Measurements from ENCODE around the gene IL32. TPM values are rescaled to one million over a fixed set of nuclear protein-coding genes. Genes with fewer than 3 reads are reported as not detected.

The IL32 gene
- 10 to 100 TPM; 45.4 to 79.0 (median 54.6) TPM for total RNA-seq

GRCh38 chr16:3065069-3065741, at the start of gene IL32:
Gene IL32, plus strand, starts transcription at chr16:3065640. Its CDS starts 172 bp downstream, at chr16:3065812.
- Histone ChIP-seq H3K9me3 (no peaks in the 10 kb centered on the region), H3K27me3 (no peaks in the 10 kb centered on the region), H3K4me3 (peak within 1 kb of the TSS; percentile 37 to 61 (median 49)), H3K36me3 (no peaks in the 10 kb centered on the region), H3K4me1 (peaks cover 35 to 36% of the 10 kb centered on the region in 2 donors), H3K27ac (peak within 1 kb of the TSS; percentile 75 to 85 (median 78))
- TF ChIP-seq POLR2A (IDR thresholded peaks at IDR 0.05) (peak; percentile 23 to 58), CTCF (IDR thresholded peaks at IDR 0.05 in 4 of 5, conservative IDR thresholded peaks at IDR 0.05 in 1 of 5) (no peak)
- ATAC-seq: peak; percentile 70
- intact Hi-C loops (cut with DNase I; ENCODE audit: low total_unique reads): no loop called here
- in situ Hi-C loops (cut with MboI; ENCODE audit: low sequenced_read_pairs in 4 of 4): loop anchor here in 2 of 4 donors (10.0 kb wide), 2 partner anchors 60 to 100 kb away; no protein-coding TSS in a partner anchor
- peak; percentile 36 to 68 for DNase-seq

- H3K27ac ChIP-seq: no peak overlapping the region
- intact Hi-C loops (cut with DNase I; ENCODE audit: low total_unique reads): no loop called here
- DNase-seq (no peak), ATAC-seq (no peak)
- peaks cover 0 to 13% of the 10 kb centered on the region in 2 donors for H3K4me1 ChIP-seq
- in situ Hi-C loops (cut with MboI; ENCODE audit: low sequenced_read_pairs in 4 of 4): no loop called here
- H3K27me3 ChIP-seq: peaks cover 38 to 54% (median 45%) of the 10 kb centered on the region in 3 donors
- TF ChIP-seq CTCF (IDR thresholded peaks at IDR 0.05 in 4 of 5, conservative IDR thresholded peaks at IDR 0.05 in 1 of 5) (no peak), POLR2A (IDR thresholded peaks at IDR 0.05) (no peak)
- H3K4me3 ChIP-seq: no peak overlapping the region
- H3K36me3 ChIP-seq: no peaks in the 10 kb centered on the region
- H3K9me3 ChIP-seq: no peaks in the 10 kb centered on the region
Observed at GRCh38 chr16:3015865-3016521, 49.4 kb upstream of the IL32 start.

- in situ Hi-C loops (cut with MboI; ENCODE audit: low sequenced_read_pairs in 4 of 4): no loop called here
- Histone ChIP-seq H3K27ac (no peak overlapping the region), H3K27me3 (peaks cover 31 to 46% (median 34%) of the 10 kb centered on the region in 3 donors), H3K36me3 (no peaks in the 10 kb centered on the region), H3K4me3 (no peak overlapping the region), H3K4me1 (peaks cover 10 to 27% of the 10 kb centered on the region in 2 donors), H3K9me3 (no peaks in the 10 kb centered on the region)
- DNase-seq (no peak), ATAC-seq (no peak)
- TF ChIP-seq POLR2A (IDR thresholded peaks at IDR 0.05): no peak
- no peak for TF ChIP-seq CTCF (IDR thresholded peaks at IDR 0.05 in 4 of 5, conservative IDR thresholded peaks at IDR 0.05 in 1 of 5)
- intact Hi-C loops (cut with DNase I; ENCODE audit: low total_unique reads): no loop called here
Observed at GRCh38 chr16:3017344-3017743, 48.1 kb upstream of the IL32 start.

- intact Hi-C loops (cut with DNase I; ENCODE audit: low total_unique reads): no loop called here
- Histone ChIP-seq H3K27me3 (peaks cover 25 to 40% (median 28%) of the 10 kb centered on the region in 3 donors), H3K9me3 (no peaks in the 10 kb centered on the region), H3K4me1 (peaks cover 16 to 33% of the 10 kb centered on the region in 2 donors), H3K36me3 (no peaks in the 10 kb centered on the region), H3K27ac (no peak within 1 kb of the TSS), H3K4me3 (no peak within 1 kb of the TSS)
- TF ChIP-seq POLR2A (IDR thresholded peaks at IDR 0.05) (no peak), CTCF (IDR thresholded peaks at IDR 0.05 in 4 of 5, conservative IDR thresholded peaks at IDR 0.05 in 1 of 5) (peak in 2 of 5 experiments; percentile 15 to 17)
- DNase-seq (no peak), ATAC-seq (no peak)
- in situ Hi-C loops (cut with MboI; ENCODE audit: low sequenced_read_pairs in 4 of 4): no loop called here
Observed at GRCh38 chr16:3017794-3018506, 47.5 kb upstream of the IL32 start, which contains the start of gene CLDN6. Gene CLDN6, minus strand, starts transcription at chr16:3018183. Its CDS starts 2,162 bp downstream, at chr16:3016021.
